Testis (tissue), 2 donors: ENCODE results near the gene DERA.

Source experiments
- CTCF ChIP-seq, 3 experiments: fragments of 450-650 bp in 2 of 3; fragments of 200-600 bp in 1 of 3; sonication (generic) in 1 of 3; IDR thresholded peaks; one replicate each; pipeline ENCODE4 v1.5.1; 2016 to 2019; ENCODE audit warnings: antibody characterized with exemption in 3 of 3, mild to moderate bottlenecking in 2 of 3, moderate library complexity in 1 of 3
- POLR2A ChIP-seq: fragments of 450-650 bp; IDR thresholded peaks from one replicate; pipeline ENCODE4 v1.6.1; 2017; ENCODE audit warnings: antibody characterized with exemption, mild to moderate bottlenecking, moderate library complexity

- no peak for TF ChIP-seq CTCF (IDR thresholded peaks at IDR 0.05)
- no peak for TF ChIP-seq POLR2A
Measured at GRCh38 chr12:15995801-15996200, 84.7 kb downstream of the DERA start.
